GM12878 (cell line): ENCODE data around the gene ERO1B. TPM values are rescaled to one million over a fixed set of nuclear protein-coding genes. Genes with fewer than 3 reads are reported as not detected.
A peak's percentile ranks its signal among the peaks of the same experiment; 100 is the strongest.

ENCODE experiments used
- ATAC-seq: fragments of 200-7000 bp; cut with Tn5 transposase; 3 replicates; pipeline ENCODE4 v1.9.1; 2020; ENCODE audit warnings: mild to moderate bottlenecking, moderate library complexity
- BruUV-seq: library from RNA; stranded (reverse); fragments of 400-500 nt; replicated peaks from 2 replicates; lab custom pipeline; 2021; lab: Mats Ljungman, UMichigan
- CTCF ChIA-PET: fragments of 300-600 bp; sonication (Branson Sonifier 250); formaldehyde crosslinking; extraction: SDS; loops from one replicate; lab custom pipeline; 2021; ENCODE audit warnings: inconsistent platforms; lab: Yijun Ruan, JAX
- POLR2A ChIA-PET: fragments of 350-600 bp; formaldehyde crosslinking; extraction: SDS; loops from one replicate; lab custom pipeline; 2021; ENCODE audit warnings: inconsistent platforms; lab: Charles Lee
- RAD21 ChIA-PET: fragments of 300-600 bp; sonication (Branson Sonifier 250); formaldehyde crosslinking; loops from one replicate; lab custom pipeline; 2023; ENCODE audit warnings: antibody characterized with exemption; ENCODE audit not compliant: unreplicated experiment; lab: Charles Lee
- SMC1A ChIA-PET: fragments of 300-600 bp; sonication (Branson Sonifier 250); formaldehyde crosslinking; loops from one replicate; lab custom pipeline; 2023; ENCODE audit not compliant: unreplicated experiment, uncharacterized antibody; lab: Charles Lee
- DNase-seq: peaks from one replicate; pipeline ENCODE4 v3.0.0-alpha.2; 2011; ENCODE audit warnings: low read depth, low spot score
- FAIRE-seq: peaks from 3 replicates; lab custom pipeline; 2011; peaks lifted over from hg19 to GRCh38; lab: Jason Lieb, UNC
- H2AFZ ChIP-seq: 2 replicates; pipeline ENCODE4 v1.6.0; 2011; ENCODE audit warnings: low read depth, low read length, control low read depth; ENCODE audit not compliant: control insufficient read depth
- H3K27ac ChIP-seq: 2 replicates; pipeline ENCODE4 v1.5.1; 2011; ENCODE audit warnings: control low read depth; ENCODE audit not compliant: control insufficient read depth, insufficient read depth
- H3K27me3 ChIP-seq, 2 experiments: replicated peaks in 1 of 2; 2 replicates each; pipeline versions ENCODE4 v1.6.0 to v1.6.1; 2011; ENCODE audit warnings: low read length in 1 of 2; ENCODE audit not compliant: control insufficient read depth in 2 of 2, insufficient read depth in 2 of 2
- H3K36me3 ChIP-seq, 2 experiments: 2 replicates each; pipeline ENCODE4 v1.5.1; 2011; ENCODE audit warnings: low read length in 1 of 2; ENCODE audit not compliant: control insufficient read depth in 2 of 2, insufficient read depth in 2 of 2
- H3K4me1 ChIP-seq: 2 replicates; pipeline ENCODE4 v1.6.1; 2011; ENCODE audit warnings: mild to moderate bottlenecking, low read length, moderate library complexity, mixed read lengths; ENCODE audit not compliant: control insufficient read depth, insufficient read depth
- H3K4me2 ChIP-seq: 2 replicates; pipeline ENCODE4 v1.6.0; 2011; ENCODE audit warnings: control low read depth; ENCODE audit not compliant: control insufficient read depth, insufficient read depth
- H3K4me3 ChIP-seq: fragments of 200-600 bp; sonication (generic); 2 replicates; pipeline ENCODE4 v1.5.1; 2016
- H3K79me2 ChIP-seq: 2 replicates; pipeline ENCODE4 v1.6.0; 2011; ENCODE audit warnings: low read length; ENCODE audit not compliant: control insufficient read depth, insufficient read depth
- H3K9ac ChIP-seq: 2 replicates; pipeline ENCODE4 v1.8.0; 2011; ENCODE audit warnings: low read length, control low read depth, mixed read lengths; ENCODE audit not compliant: control insufficient read depth, insufficient read depth
- H3K9me3 ChIP-seq: replicated peaks from 3 replicates; pipeline ENCODE4 v1.5.1; 2011; ENCODE audit warnings: mild to moderate bottlenecking, low read length; ENCODE audit not compliant: control insufficient read depth, insufficient read depth
- H4K20me1 ChIP-seq: 2 replicates; pipeline ENCODE4 v1.6.0; 2011; ENCODE audit not compliant: control insufficient read depth, insufficient read depth
- ASH2L ChIP-seq: fragments of 300-600, 200-600 bp; sonication (generic); IDR thresholded peaks from 2 replicates; pipeline ENCODE4 v1.6.1; 2017; ENCODE audit warnings: low read depth, mild to moderate bottlenecking, borderline replicate concordance
- ATF7 ChIP-seq: fragments of 450-650 bp; IDR thresholded peaks from 2 replicates; pipeline ENCODE4 v1.6.1; 2016; ENCODE audit warnings: low read depth, mild to moderate bottlenecking
- BHLHE40 ChIP-seq, 2 experiments: fragments of 450-650 bp in 1 of 2; IDR thresholded peaks; 2 replicates each; pipeline ENCODE4 v1.6.1; 2011 to 2017; ENCODE audit warnings: low read depth in 2 of 2, borderline replicate concordance in 1 of 2, improper control_type of control experiment in 1 of 2, low read length in 1 of 2, mild to moderate bottlenecking in 1 of 2
- CHD2 ChIP-seq: IDR thresholded peaks from 2 replicates; pipeline ENCODE4 v1.6.1; 2011; ENCODE audit warnings: low read depth, low read length, improper control_type of control experiment, borderline replicate concordance
- E2F8 ChIP-seq: fragments of 450-650 bp; IDR thresholded peaks from 2 replicates; pipeline ENCODE4 v1.6.1; 2018; ENCODE audit warnings: mild to moderate bottlenecking, low read depth, moderate library complexity; ENCODE audit not compliant: partially characterized antibody
- MXI1 ChIP-seq: fragments of 150-350 bp; IDR thresholded peaks from 2 replicates; pipeline ENCODE4 v1.6.1; 2011; ENCODE audit warnings: low read depth, mild to moderate bottlenecking, inconsistent platforms, low read length, improper control_type of control experiment
- NRF1 ChIP-seq: conservative IDR thresholded peaks from 2 replicates; pipeline ENCODE4 v1.6.1; 2011; ENCODE audit warnings: mild to moderate bottlenecking, low read depth, low read length, improper control_type of control experiment
- SKIL ChIP-seq: fragments of 450-650 bp; IDR thresholded peaks from 2 replicates; pipeline ENCODE4 v1.6.1; 2017; ENCODE audit warnings: mild to moderate bottlenecking, low read depth, inconsistent platforms; ENCODE audit not compliant: poor library complexity, severe bottlenecking
- SUPT20H ChIP-seq: IDR thresholded peaks from 2 replicates; pipeline ENCODE4 v1.6.1; 2011; ENCODE audit warnings: low read depth, mild to moderate bottlenecking, low read length, moderate library complexity, borderline replicate concordance; ENCODE audit not compliant: control insufficient read depth
- ZBTB33 ChIP-seq: fragments of 450-650 bp; IDR thresholded peaks from 2 replicates; pipeline ENCODE4 v1.6.1; 2017; ENCODE audit warnings: mild to moderate bottlenecking
- ZSCAN29 ChIP-seq: fragments of 450-650 bp; IDR thresholded peaks from 2 replicates; pipeline ENCODE4 v1.6.1; 2017; ENCODE audit warnings: mild to moderate bottlenecking, moderate library complexity
- ZZZ3 ChIP-seq: IDR thresholded peaks from 2 replicates; pipeline ENCODE4 v1.6.1; 2011; ENCODE audit warnings: low read depth; ENCODE audit not compliant: control insufficient read depth, insufficient read length
- WGBS: methylation state at CpG from one replicate; pipeline ENCODE4 v1.1.6; 2016; ENCODE audit warnings: low lambda C conversion rate; ENCODE audit not compliant: insufficient replicate concordance, insufficient coverage; ENCODE audit errors: missing lambda C conversion rate; 5-methylcytosine and 5-hydroxymethylcytosine counted together
- in situ Hi-C: fragments of 300-500 bp; cut with MboI; formaldehyde crosslinking; loops from 9 replicates; pipeline ENCODE4 v1.14.3; 2018; ENCODE audit warnings: mixed read lengths
- intact Hi-C: fragments of 100-400 bp; cut with micrococcal nuclease; formaldehyde crosslinking; loops from one replicate; pipeline ENCODE4 v1.14.2; 2022; ENCODE audit not compliant: unreplicated experiment
- polyA plus RNA-seq, 11 experiments: library from polyadenylated mRNA; depleted of rRNA in 4 of 11; unstranded in 6 of 11; stranded (reverse) in 5 of 11; fragments of >200 nt; fragmentation: Nextera tagmentation in 4 of 11; fragmentation: Illumina TruSeq in 1 of 11; extraction: Ambion mirVana in 4 of 11; extraction: Trizol in 1 of 11; gene quantifications; 1 replicate in 1 of 11; 2 replicates in 10 of 11; pipeline versions ENCODE4 v1.2.1 to v1.2.3, GENCODE V29; 2011 to 2016; ENCODE audit warnings: inconsistent platforms in 2 of 11, missing spikeins in 2 of 11, low read depth in 1 of 11
- total RNA-seq, 4 experiments: library from RNA; depleted of rRNA in 3 of 4; stranded (reverse); fragments of >200 nt in 3 of 4; fragmentation: Illumina TruSeq in 1 of 4; extraction: Trizol in 1 of 4; gene quantifications; 2 replicates each; pipeline versions ENCODE4 v1.2.1 to v1.2.3, GENCODE V29; 2013 to 2021
- TF ChIP-seq, protein P1 (sequence below): fragments of 450-650 bp; conservative IDR thresholded peaks from 2 replicates; pipeline ENCODE4 v1.6.1; 2017; ENCODE audit warnings: mild to moderate bottlenecking, moderate library complexity

ERO1B gene
- total and polyA plus RNA-seq, 10 of the 15 experiments (the other 5 are each of a cell fraction or from before 2014, with no cell fraction given), result 9.0 to 30.9 (median 23.0) TPM

DNA sequence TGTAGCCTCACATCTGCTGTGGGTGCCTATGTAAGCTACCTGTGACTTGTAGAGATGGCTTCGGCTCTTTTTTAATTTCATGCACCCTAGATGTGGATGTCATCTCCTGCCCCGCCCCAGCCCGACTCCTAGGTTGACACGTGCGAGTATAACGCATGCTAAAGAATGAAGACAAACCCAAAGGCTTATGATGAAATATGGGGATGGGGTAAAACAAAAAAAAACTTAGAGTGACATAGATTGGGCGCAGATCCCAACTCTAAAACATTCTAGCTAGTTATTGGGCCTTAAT, 613 bp upstream of the ERO1B start:
- intact Hi-C loops (loop anchor here (5.0 kb wide), 3 partner anchors 140 to 415 kb away; partner anchors contain the start of genes GPR137B and LYST), in situ Hi-C loops (loop anchor here (10.0 to 25.0 kb wide), 2 partner anchors 170 to 398 kb away; no protein-coding TSS in a partner anchor)
- TF ChIP-seq ASH2L (no peak), NRF1 (no peak), E2F8 (no peak), ZBTB33 (no peak), ZSCAN29 (no peak), MXI1 (peak; percentile 65), ATF7 (no peak), CHD2 (no peak), SUPT20H (no peak), SKIL (no peak), BHLHE40 (IDR thresholded peaks at IDR 0.05; ENCODE audit: borderline replicate concordance in 1 of 2, low read depth in 2 of 2, low read length in 1 of 2) (0 out of 4 replicates have a peak, but pooled peaks of 1 of the 2 experiments have one; percentile 27), ZZZ3 (no peak)
- TF ChIP-seq, protein P1, sequence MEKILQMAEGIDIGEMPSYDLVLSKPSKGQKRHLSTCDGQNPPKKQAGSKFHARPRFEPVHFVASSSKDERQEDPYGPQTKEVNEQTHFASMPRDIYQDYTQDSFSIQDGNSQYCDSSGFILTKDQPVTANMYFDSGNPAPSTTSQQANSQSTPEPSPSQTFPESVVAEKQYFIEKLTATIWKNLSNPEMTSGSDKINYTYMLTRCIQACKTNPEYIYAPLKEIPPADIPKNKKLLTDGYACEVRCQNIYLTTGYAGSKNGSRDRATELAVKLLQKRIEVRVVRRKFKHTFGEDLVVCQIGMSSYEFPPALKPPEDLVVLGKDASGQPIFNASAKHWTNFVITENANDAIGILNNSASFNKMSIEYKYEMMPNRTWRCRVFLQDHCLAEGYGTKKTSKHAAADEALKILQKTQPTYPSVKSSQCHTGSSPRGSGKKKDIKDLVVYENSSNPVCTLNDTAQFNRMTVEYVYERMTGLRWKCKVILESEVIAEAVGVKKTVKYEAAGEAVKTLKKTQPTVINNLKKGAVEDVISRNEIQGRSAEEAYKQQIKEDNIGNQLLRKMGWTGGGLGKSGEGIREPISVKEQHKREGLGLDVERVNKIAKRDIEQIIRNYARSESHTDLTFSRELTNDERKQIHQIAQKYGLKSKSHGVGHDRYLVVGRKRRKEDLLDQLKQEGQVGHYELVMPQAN, result 0 out of 2 replicates have a peak, but pooled peaks have one; percentile 51
- ChIA-PET POLR2A (interaction anchor here (0.7 to 5.8 kb wide), 4 partner anchors 12 to 145 kb away, joined by 3 to 40 read pairs (median 3); no protein-coding TSS in a partner anchor), SMC1A (interaction anchor here (0.7 to 2.0 kb wide), 3 partner anchors 11 to 124 kb away, joined by 3 to 6 read pairs (median 3); no protein-coding TSS in a partner anchor), RAD21 (interaction anchor here (0.9 to 3.2 kb wide), 6 partner anchors 17 to 310 kb away, joined by 3 to 21 read pairs (median 4); no protein-coding TSS in a partner anchor), CTCF (interaction anchor here (0.6 to 1.9 kb wide), 3 partner anchors 12 to 1131 kb away, joined by 3 to 4 read pairs (median 4); no protein-coding TSS in a partner anchor)
- FAIRE-seq (no peak), DNase-seq (no peak), ATAC-seq (peak; percentile 6)
- Histone ChIP-seq H3K27me3 (no peaks in the 10 kb centered on the region), H3K9me3 (peaks cover under 1% of the 10 kb centered on the region; the same call in 1 of the 3 replicates), H3K9ac (peak overlapping the region; percentile 73), H2AFZ (peak overlapping the region; percentile 57), H3K4me1 (peaks cover 30% of the 10 kb centered on the region), H3K27ac (peak overlapping the region; percentile 85), H3K4me2 (peak overlapping the region; percentile 64), H3K79me2 (peaks cover 50% of the 10 kb centered on the region), H3K4me3 (peak overlapping the region; percentile 69), H3K36me3 (0 out of 4 replicates have a peak, but pooled peaks cover 0 to under 1% of the 10 kb centered on the region in 2 experiments), H4K20me1 (no peaks in the 10 kb centered on the region)
- TSS peak; percentile 97 for BruUV-seq
- 20% methylated on average over 7 of the region's 7 CpGs for WGBS
